Parathyroid adenoma (tissue), 2 donors: ENCODE results near the gene DDX1.

ENCODE experiments used
- H2AFZ ChIP-seq: fragments of 300-600 bp; sonication (generic); one replicate; pipeline ENCODE4 v1.7.0; 2017; ENCODE audit warnings: antibody characterized with exemption, mild to moderate bottlenecking
- H3K27ac ChIP-seq: fragments of 300-600 bp; sonication (generic); one replicate; pipeline ENCODE4 v1.7.0; 2017
- H3K27me3 ChIP-seq: fragments of 300-600 bp; sonication (generic); one replicate; pipeline ENCODE4 v1.7.0; 2017; ENCODE audit warnings: low read length; ENCODE audit not compliant: control insufficient read depth, insufficient read depth
- H3K36me3 ChIP-seq: fragments of 300-600 bp; sonication (generic); one replicate; pipeline ENCODE4 v1.7.0; 2017; ENCODE audit warnings: low read length; ENCODE audit not compliant: control insufficient read depth, insufficient read depth
- H3K4me1 ChIP-seq: fragments of 300-600 bp; sonication (generic); one replicate; pipeline ENCODE4 v1.7.0; 2017; ENCODE audit warnings: control low read depth
- H3K4me2 ChIP-seq: fragments of 300-600 bp; sonication (generic); one replicate; pipeline ENCODE4 v1.7.0; 2017; ENCODE audit warnings: low read length
- H3K4me3 ChIP-seq: fragments of 300-600 bp; sonication (generic); one replicate; pipeline ENCODE4 v1.7.0; 2017; ENCODE audit warnings: low read depth, low read length
- H3K79me2 ChIP-seq: fragments of 300-600 bp; sonication (generic); one replicate; pipeline ENCODE4 v1.7.0; 2017; ENCODE audit warnings: control low read depth
- H3K9ac ChIP-seq: fragments of 300-600 bp; sonication (generic); one replicate; pipeline ENCODE4 v1.7.0; 2017; ENCODE audit warnings: mild to moderate bottlenecking
- H3K9me3 ChIP-seq: fragments of 300-600 bp; sonication (generic); one replicate; pipeline ENCODE4 v1.7.0; 2017; ENCODE audit warnings: low read length; ENCODE audit not compliant: control insufficient read depth
- CTCF ChIP-seq: fragments of 300-600 bp; sonication (generic); IDR thresholded peaks from one replicate; pipeline ENCODE4 v1.7.0; 2017; ENCODE audit warnings: antibody characterized with exemption, mild to moderate bottlenecking
- donor health status: primary hyperparathyroidism.

Gene DDX1

GRCh38 chr2:15584767-15585469, 6.8 kb upstream of the DDX1 start:
- no peaks in the 10 kb centered on the region for H3K4me1 ChIP-seq

GRCh38 chr2:15588329-15588919, 3.2 kb upstream of the DDX1 start:
- Histone ChIP-seq H3K9ac (no peak overlapping the region), H2AFZ (peak overlapping the region; percentile 13), H3K9me3 (no peaks in the 10 kb centered on the region), H3K4me1 (no peaks in the 10 kb centered on the region), H3K79me2 (peaks cover 7% of the 10 kb centered on the region), H3K4me3 (no peak overlapping the region), H3K27ac (no peak overlapping the region), H3K27me3 (no peaks in the 10 kb centered on the region), H3K4me2 (no peak overlapping the region), H3K36me3 (no peaks in the 10 kb centered on the region)
- peak; percentile 75 for TF ChIP-seq CTCF

More at GRCh38 chr2:15584767-15585469, 6.8 kb upstream of the DDX1 start:
- Histone ChIP-seq H3K27me3 (no peaks in the 10 kb centered on the region), H3K79me2 (no peaks in the 10 kb centered on the region), H3K9ac (no peak overlapping the region), H3K4me3 (no peak overlapping the region), H3K4me2 (no peak overlapping the region), H3K9me3 (no peaks in the 10 kb centered on the region), H2AFZ (no peak overlapping the region), H3K36me3 (no peaks in the 10 kb centered on the region), H3K27ac (no peak overlapping the region)
- no peak for TF ChIP-seq CTCF

- no peaks in the 10 kb centered on the region for H3K36me3 ChIP-seq
- H3K4me1 ChIP-seq = no peaks in the 10 kb centered on the region
- H3K27ac ChIP-seq = peak overlapping the region; percentile 90
- peak overlapping the region; percentile 74 for H3K4me2 ChIP-seq
- peak overlapping the region; percentile 94 for H2AFZ ChIP-seq
- H3K27me3 ChIP-seq = no peaks in the 10 kb centered on the region
- TF ChIP-seq CTCF = no peak
- H3K9me3 ChIP-seq = no peaks in the 10 kb centered on the region
- peak overlapping the region; percentile 86 for H3K4me3 ChIP-seq
- no peak overlapping the region for H3K9ac ChIP-seq
- H3K79me2 ChIP-seq = peaks cover 7% of the 10 kb centered on the region
Observed at GRCh38 chr2:15591373-15591691, 336 bp upstream of the DDX1 start.

- Histone ChIP-seq H2AFZ (no peak overlapping the region), H3K4me1 (no peaks in the 10 kb centered on the region), H3K9me3 (no peaks in the 10 kb centered on the region), H3K4me2 (no peak overlapping the region), H3K36me3 (no peaks in the 10 kb centered on the region), H3K9ac (no peak overlapping the region), H3K4me3 (peak overlapping the region; percentile 86), H3K79me2 (peaks cover 7% of the 10 kb centered on the region), H3K27me3 (no peaks in the 10 kb centered on the region), H3K27ac (no peak overlapping the region)
- TF ChIP-seq CTCF = no peak
Observed at GRCh38 chr2:15593327-15593705, 1.6 kb downstream of the DDX1 start.
